DMS114 treated with DMSO at 0.1 percent for 48 hours (cell line): ENCODE measurements around the gene RAB1B.
"Not testable (repeated sequence)": the region's sequence is repeated elsewhere in the genome, so short reads cannot be mapped to it uniquely, and the experiment has no call there.

Source experiments
- DNase-seq: peaks from one replicate; lab custom pipeline; 2025; ENCODE audit not compliant: unreplicated experiment; lab: John Stamatoyannopoulos, UW

Gene RAB1B

DNA sequence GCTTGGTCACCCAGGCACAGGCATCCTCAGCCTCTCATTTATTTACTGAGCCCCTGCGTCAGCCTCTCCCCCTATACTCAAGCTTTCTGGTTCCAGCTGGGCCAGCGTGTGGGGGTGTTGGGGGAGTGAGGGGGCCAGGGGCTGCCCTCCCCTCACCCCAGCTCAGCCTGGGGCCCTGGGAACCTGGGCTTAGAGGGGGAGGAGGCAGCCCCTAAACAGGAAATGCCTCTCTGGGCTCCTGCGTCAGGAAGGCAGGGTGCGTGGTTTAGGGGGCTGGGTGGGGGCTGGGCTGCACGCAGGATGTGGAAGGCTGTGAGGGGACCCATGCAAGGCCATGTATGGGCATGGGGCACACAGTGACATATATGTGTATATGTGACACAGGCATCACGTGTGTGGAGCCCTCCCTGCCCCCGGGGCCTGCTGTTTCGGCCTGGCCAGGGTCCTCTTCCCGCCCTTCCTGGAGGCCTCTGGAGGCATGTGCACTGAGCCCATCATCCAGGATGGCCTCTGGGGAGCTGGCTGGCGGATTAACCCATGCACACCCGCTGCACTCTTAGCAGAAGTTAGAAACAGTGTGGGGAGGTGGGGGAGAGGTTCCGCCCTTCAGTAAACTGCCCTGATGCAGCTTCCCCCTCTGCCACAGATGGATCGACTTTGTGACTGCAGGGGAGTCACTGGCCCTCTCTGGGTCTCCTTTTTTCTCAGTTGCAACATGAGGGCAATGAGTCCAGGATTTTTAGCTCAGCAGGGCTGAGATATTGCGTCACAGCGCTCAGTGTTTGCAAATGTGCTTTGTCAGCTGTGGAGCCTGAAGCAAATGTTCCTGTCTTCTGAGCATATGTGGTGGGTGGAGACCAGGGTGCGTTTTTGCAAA is 49.5 kb downstream of the RAB1B start:
- no peak for DNase-seq

DNA sequence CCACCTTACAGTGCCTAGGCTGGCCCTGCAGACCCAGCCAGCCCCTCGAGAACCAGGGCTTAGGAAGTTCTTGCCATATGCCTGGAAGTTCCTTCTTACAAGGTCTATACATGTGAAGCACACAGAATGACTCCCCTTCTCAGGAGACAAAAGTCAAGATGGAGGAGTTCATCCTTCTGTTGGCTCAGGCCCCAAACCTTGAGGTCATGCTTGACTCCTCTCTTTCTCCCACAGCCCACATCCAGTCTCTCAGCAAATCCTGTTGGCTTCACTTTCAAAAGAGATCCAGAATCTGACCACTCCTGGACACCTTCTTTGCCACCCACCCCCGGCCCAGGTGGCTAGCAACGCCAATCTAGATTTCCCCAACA is 50.1 kb downstream of the RAB1B start:
- no peak for DNase-seq

DNA sequence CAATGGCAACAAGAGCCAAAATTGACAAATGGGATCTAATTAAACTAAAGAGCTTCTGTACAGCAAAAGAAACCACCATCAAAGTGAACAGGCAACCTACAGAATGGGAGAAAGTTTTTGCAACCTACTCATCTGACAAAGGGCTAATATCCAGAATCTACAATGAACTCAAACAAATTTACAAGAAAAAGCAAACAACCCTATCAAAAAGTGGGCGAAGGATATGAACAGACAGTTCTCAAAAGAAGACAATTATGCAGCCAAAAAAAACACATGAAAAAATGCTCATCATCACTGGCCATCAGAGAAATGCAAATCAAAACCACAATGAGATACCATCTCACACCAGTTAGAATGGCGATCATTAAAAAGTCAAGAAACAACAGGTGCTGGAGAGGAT is 51.9 kb downstream of the RAB1B start:
- DNase-seq = not testable (repeated sequence)

DNA sequence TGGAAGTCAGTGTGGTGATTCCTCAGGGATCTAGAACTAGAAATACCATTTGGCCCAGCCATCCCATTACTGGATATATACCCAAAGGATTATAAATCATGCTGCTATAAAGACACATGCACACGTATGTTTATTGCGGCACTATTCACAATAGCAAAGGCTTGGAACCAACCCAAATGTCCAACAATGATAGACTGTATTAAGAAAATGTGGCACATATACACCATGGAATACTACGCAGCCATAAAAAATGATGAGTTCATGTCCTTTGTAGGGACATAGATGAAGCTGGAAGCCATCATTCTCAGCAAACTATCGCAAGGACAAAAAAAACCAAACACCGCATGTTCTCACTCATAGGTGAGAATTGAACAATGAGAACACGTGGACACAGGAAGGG is 52.3 kb downstream of the RAB1B start:
- DNase-seq = not testable (repeated sequence)

DNA sequence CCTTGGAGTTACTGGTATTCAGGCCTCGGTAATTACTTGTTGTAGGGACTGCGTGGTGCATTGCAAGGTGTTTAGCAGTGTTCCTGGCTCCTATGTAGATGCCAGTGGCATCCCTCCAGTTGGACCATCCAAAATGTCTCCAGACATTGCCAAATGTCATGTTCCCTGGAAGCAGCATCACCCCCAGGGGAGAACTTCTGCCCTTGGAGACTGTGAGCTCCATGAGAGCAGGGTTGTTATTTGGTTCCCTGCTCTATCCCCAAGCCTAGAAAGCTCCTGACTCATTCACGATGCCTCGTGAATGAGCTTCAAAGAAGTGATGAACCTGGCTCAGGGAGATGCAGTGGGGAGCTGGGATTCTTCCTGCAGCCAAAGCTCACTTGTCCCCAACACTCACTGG is 53.2 kb downstream of the RAB1B start:
- no peak for DNase-seq

DNA sequence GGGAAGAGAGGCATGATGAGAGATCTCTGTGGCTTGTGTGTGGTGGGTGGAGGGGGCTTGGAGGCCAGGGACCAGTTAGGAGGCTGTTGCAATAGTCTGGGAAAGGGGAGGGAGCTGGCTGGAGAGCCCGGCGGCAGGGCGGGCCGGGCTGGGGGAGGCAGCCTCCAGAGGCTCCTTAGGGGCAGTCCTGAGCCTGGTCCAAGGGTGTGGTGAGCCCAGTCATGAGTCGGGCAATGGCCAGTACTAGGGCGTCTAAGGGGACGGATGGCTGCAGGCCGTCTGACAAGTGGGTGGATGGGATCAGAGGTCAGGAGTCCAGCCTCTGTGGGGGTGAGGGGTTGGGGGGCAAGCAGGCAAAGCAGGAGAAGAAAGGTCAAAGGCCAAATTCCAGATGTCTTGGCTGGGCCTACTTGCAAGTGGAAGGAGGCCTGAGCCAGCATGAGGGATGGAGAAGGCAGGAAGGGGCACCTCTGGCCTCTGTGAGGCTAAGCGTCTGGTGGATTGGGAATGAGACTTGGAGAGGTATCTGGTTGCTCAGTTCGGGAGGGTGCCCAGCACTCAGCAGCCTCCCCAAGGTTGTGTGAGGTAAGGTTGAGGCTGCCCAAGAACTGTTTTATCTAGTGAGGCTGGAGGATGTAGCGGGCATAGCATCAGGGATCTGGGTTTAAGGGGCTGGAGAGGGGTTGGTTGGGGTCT is 54.4 kb downstream of the RAB1B start:
- no peak for DNase-seq

DNA sequence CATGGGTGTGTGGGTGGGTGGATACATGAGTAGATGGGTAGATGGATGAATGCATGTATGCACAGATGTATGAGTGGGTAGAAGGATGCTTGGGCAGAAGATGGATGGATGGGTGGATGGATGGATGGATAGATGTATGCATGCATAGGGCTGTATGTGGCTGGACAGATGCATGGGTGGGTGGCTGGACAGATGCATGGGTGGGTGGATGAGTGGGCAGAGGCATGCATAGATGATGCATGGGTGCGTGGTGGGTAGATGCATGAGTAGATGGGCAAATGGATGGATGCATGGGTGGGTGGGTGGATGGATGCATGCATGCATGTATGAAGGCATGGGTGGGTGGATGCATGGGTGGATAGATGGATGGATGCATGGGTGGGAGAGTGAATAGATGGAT is 55.2 kb downstream of the RAB1B start:
- no peak for DNase-seq

DNA sequence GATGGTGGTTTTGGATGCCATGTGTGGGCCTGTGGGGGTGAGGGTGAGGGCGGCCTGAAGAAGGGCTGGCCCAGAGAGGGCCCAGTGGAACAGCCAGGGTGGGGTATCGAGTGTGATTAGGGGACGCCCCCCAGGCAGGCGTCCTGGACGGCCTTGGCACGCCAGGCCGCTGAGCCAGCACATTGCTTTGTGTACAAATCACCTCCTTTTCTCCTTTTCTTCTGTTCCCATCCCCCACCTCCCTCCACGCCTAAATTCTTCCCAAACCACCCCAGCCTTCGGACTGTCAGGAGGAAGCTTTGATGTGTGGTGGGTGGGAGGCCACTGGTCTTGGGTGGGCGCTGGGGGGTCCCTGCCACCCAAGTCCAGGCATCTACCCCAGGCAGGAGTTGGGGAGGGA is 56.2 kb downstream of the RAB1B start:
- no peak for DNase-seq

DNA sequence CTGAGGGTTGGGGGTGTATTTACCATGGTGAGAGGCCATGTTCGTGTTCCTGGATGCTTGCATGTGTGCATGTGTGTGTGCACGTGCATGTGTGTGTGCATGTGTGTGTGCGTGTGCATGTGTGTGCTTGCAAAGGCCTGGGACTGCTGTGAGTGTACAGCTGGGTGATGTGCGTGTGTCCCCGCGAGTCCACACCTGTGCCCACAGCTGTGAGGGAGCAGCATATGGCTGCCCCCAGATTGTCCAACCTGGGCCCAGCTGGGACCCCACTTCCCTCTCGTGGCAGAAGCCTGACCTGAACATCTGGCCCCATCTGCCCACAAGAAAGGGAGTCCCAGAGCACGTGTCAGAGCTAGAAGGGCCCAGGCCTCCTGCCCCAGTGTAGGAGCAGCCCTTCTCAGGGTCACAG is 56.8 kb downstream of the RAB1B start:
- no peak for DNase-seq

DNA sequence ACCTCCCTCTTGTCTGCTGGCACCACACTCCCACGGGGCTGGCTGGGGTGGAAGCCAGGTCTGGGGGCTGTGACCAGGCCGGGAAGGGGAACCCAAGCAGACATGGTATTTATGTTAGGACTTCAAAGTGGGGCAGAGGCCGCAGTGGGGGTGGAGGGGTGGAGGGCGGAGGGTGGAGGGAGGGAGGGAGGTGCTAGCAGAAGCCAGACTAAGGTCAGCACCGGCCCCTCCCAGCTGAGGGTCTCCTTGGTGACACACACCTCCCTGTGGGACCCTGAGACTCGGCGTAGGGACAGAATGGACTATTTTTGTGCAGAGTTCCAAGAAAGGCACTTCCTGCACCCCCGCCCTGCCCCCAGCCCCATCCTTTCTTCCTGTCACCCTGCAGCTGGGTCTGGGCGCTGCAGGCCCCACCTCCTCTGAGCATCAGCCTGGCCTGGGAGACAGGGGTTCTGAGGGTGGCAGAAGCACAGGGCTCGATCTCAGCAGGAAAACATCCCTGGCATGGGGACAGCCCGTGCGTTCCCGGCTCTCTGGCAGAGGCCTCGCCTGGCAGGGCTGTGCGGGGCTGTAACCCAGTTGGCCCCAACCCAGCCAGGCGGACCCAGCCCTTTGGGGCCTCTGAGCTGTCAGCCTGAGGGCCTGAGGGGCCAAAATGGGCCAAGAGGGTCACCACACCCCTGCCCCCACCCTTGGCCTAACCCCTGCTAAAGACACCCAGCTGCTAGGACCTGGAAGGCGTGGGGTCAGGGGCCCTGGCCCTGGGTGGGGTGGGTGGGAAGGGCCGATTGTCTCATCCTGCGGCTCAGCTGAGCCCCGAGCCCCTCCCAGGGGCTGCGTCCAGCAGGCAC is 58.0 kb downstream of the RAB1B start:
- DNase-seq = no peak
